Esophagus muscularis mucosa (tissue), 4 donors: ENCODE measurements around the gene LRRC14B. TPM values are rescaled to one million over a fixed set of nuclear protein-coding genes. Genes with fewer than 3 reads are reported as not detected.

Experiments used
- DNase-seq: peaks from one replicate; pipeline ENCODE4 v3.0.0-alpha.2; 2017; ENCODE audit errors: extremely low spot score
- H3K27ac ChIP-seq, 4 donors: fragments of 200-600 bp; sonication (generic); replicated peaks in 1 of 4; 1 replicate in 3 of 4; 2 replicates in 1 of 4; pipeline ENCODE4 v1.5.1; 2016 to 2019; ENCODE audit warnings: mild to moderate bottlenecking in 1 of 4
- H3K27me3 ChIP-seq, 4 donors: fragments of 200-600 bp; sonication (generic); one replicate each; pipeline versions ENCODE4 v1.5.1 to v1.6.0; 2016 to 2019
- H3K36me3 ChIP-seq, 4 donors: fragments of 200-600 bp; sonication (generic); one replicate each; pipeline ENCODE4 v1.5.1; 2016 to 2019
- H3K4me1 ChIP-seq, 4 donors: fragments of 200-600 bp; sonication (generic); one replicate each; pipeline ENCODE4 v1.5.1; 2016 to 2019
- H3K4me3 ChIP-seq, 4 donors: fragments of 200-600 bp; sonication (generic); 1 replicate in 2 of 4; 2 replicates in 2 of 4; pipeline ENCODE4 v1.5.1; 2016 to 2019; ENCODE audit warnings: mild to moderate bottlenecking in 4 of 4, moderate library complexity in 1 of 4
- H3K9me3 ChIP-seq, 4 donors: fragments of 200-600 bp; sonication (generic); 1 replicate in 3 of 4; 2 replicates in 1 of 4; pipeline ENCODE4 v1.5.1; 2016 to 2019
- CTCF ChIP-seq, 3 experiments: fragments of 200-600 bp in 2 of 3; fragments of 450-650 bp in 1 of 3; sonication (generic) in 2 of 3; IDR thresholded peaks; one replicate each; pipeline ENCODE4 v1.5.1; 2017 to 2019; ENCODE audit warnings: antibody characterized with exemption in 3 of 3, mild to moderate bottlenecking in 2 of 3, moderate library complexity in 1 of 3
- EP300 ChIP-seq: sonication (generic); formaldehyde crosslinking; IDR thresholded peaks from one replicate; pipeline ENCODE4 v1.6.1; 2017; ENCODE audit warnings: antibody characterized with exemption
- POLR2A ChIP-seq: fragments of 450-650 bp; IDR thresholded peaks from one replicate; pipeline ENCODE4 v1.6.1; 2017; ENCODE audit warnings: antibody characterized with exemption, moderate library complexity, mild to moderate bottlenecking, low read depth
- POLR2AphosphoS5 ChIP-seq, 2 donors: sonication (generic); formaldehyde crosslinking; IDR thresholded peaks; one replicate each; pipeline ENCODE4 v1.6.1; 2017; ENCODE audit warnings: antibody characterized with exemption in 2 of 2
- WGBS: methylation state at CpG from one replicate; pipeline ENCODE4 v1.1.5; 2018; 5-methylcytosine and 5-hydroxymethylcytosine counted together
- intact Hi-C: fragments of 100-400 bp; cut with DNase I; formaldehyde crosslinking; loops from one replicate; pipeline ENCODE4 v1.15.1; 2023
- total RNA-seq, 4 donors: library from RNA; depleted of rRNA; stranded (reverse); fragments of >200 nt; gene quantifications; one replicate each; pipeline versions ENCODE4 v1.1.0 to v1.2.1, GENCODE V29; 2016

The LRRC14B gene
- total RNA-seq, 4 donors from 2014 or later, result not detected

- no peaks in the 10 kb centered on the region for H3K4me1 ChIP-seq
- peaks cover 0 to 28% (median 0%) of the 10 kb centered on the region in 4 donors for H3K27me3 ChIP-seq
- H3K4me3 ChIP-seq, result no peak overlapping the region
- TF ChIP-seq EP300 (no peak), POLR2AphosphoS5 (IDR thresholded peaks at IDR 0.05) (no peak), CTCF (IDR thresholded peaks at IDR 0.05) (no peak), POLR2A (no peak)
- intact Hi-C loops, result no loop called here
- no peaks in the 10 kb centered on the region for H3K36me3 ChIP-seq
- WGBS, result 100% methylated on average over 3 of the region's 8 CpGs
- peak; percentile 86 for DNase-seq
- peaks cover 0 to 22% (median 19%) of the 10 kb centered on the region in 4 donors for H3K9me3 ChIP-seq
- H3K27ac ChIP-seq, result no peak overlapping the region
Measured at GRCh38 chr5:144941-145340, 46.4 kb upstream of the LRRC14B start.

GRCh38 chr5:145585-146323 is 45.5 kb upstream of the LRRC14B start:
- peak; percentile 75 for DNase-seq
- H3K4me3 ChIP-seq, result no peak overlapping the region
- H3K27me3 ChIP-seq, result peaks cover 0 to 22% (median 0%) of the 10 kb centered on the region in 4 donors
- 95% methylated on average over 7 of the region's 7 CpGs for WGBS
- intact Hi-C loops, result no loop called here
- TF ChIP-seq CTCF (IDR thresholded peaks at IDR 0.05) (no peak), POLR2A (no peak), POLR2AphosphoS5 (IDR thresholded peaks at IDR 0.05) (no peak), EP300 (no peak)
- no peaks in the 10 kb centered on the region for H3K36me3 ChIP-seq
- peaks cover 0 to 22% (median 19%) of the 10 kb centered on the region in 4 donors for H3K9me3 ChIP-seq
- H3K27ac ChIP-seq, result no peak overlapping the region
- no peaks in the 10 kb centered on the region for H3K4me1 ChIP-seq

GRCh38 chr5:147751-148150 is 43.5 kb upstream of the LRRC14B start:
- no peak for TF ChIP-seq POLR2A
- no peak for TF ChIP-seq EP300
- TF ChIP-seq CTCF (IDR thresholded peaks at IDR 0.05), result no peak
- no peak for TF ChIP-seq POLR2AphosphoS5 (IDR thresholded peaks at IDR 0.05)
- H3K9me3 ChIP-seq, result peaks cover 0 to 22% (median 19%) of the 10 kb centered on the region in 4 donors
- intact Hi-C loops, result no loop called here
- peak; percentile 5 for DNase-seq
- 100% methylated on average over 1 of the region's 1 CpG for WGBS
- no peaks in the 10 kb centered on the region for H3K36me3 ChIP-seq
- no peak overlapping the region for H3K4me3 ChIP-seq
- peaks cover 0 to 21% (median 0%) of the 10 kb centered on the region in 4 donors for H3K27me3 ChIP-seq
- H3K27ac ChIP-seq, result no peak overlapping the region
- no peaks in the 10 kb centered on the region for H3K4me1 ChIP-seq

- WGBS, result 85% methylated on average over 6 of the region's 6 CpGs
- peaks cover 0 to 10% (median 0%) of the 10 kb centered on the region in 4 donors for H3K27me3 ChIP-seq
- intact Hi-C loops, result no loop called here
- H3K4me1 ChIP-seq, result no peaks in the 10 kb centered on the region
- no peak overlapping the region for H3K4me3 ChIP-seq
- peaks cover 0 to 22% (median 19%) of the 10 kb centered on the region in 4 donors for H3K9me3 ChIP-seq
- H3K27ac ChIP-seq, result no peak overlapping the region
- no peak for TF ChIP-seq POLR2A
- TF ChIP-seq POLR2AphosphoS5 (IDR thresholded peaks at IDR 0.05), result no peak
- no peak for TF ChIP-seq CTCF (IDR thresholded peaks at IDR 0.05)
- TF ChIP-seq EP300, result no peak
- H3K36me3 ChIP-seq, result no peaks in the 10 kb centered on the region
- DNase-seq, result no peak
Measured at GRCh38 chr5:149745-150485, 41.4 kb upstream of the LRRC14B start.
